Lower lobe of right lung (tissue), 2 donors: Measurements from ENCODE around the gene UBE2R2. TPM values are rescaled to one million over a fixed set of nuclear protein-coding genes. Genes with fewer than 3 reads are reported as not detected.
A peak's percentile ranks its signal among the peaks of the same experiment; 100 is the strongest.

Experiments used
- ATAC-seq, 2 donors: fragments of 200-7000 bp; cut with Tn5 transposase; one replicate each; pipeline ENCODE4 v1.9.1; 2020 to 2022; ENCODE audit warnings: mild to moderate bottlenecking in 2 of 2, moderate library complexity in 2 of 2
- DNase-seq: peaks from one replicate; pipeline ENCODE4 v3.0.0-alpha.2; 2020
- H3K27ac ChIP-seq: fragments of 200-600 bp; one replicate; pipeline ENCODE4 v1.8.0; 2022
- H3K27me3 ChIP-seq: fragments of 200-600 bp; one replicate; pipeline ENCODE4 v1.8.0; 2022; ENCODE audit warnings: low read depth
- H3K36me3 ChIP-seq: fragments of 200-600 bp; one replicate; pipeline ENCODE4 v1.8.0; 2022; ENCODE audit warnings: mild to moderate bottlenecking
- H3K4me1 ChIP-seq: fragments of 200-600 bp; one replicate; pipeline ENCODE4 v1.8.0; 2022
- H3K4me3 ChIP-seq: fragments of 200-600 bp; one replicate; pipeline ENCODE4 v1.8.0; 2022; ENCODE audit warnings: mild to moderate bottlenecking
- H3K9me3 ChIP-seq: fragments of 200-600 bp; one replicate; pipeline ENCODE4 v1.8.0; 2022
- intact Hi-C: fragments of 100-400 bp; cut with DNase I; formaldehyde crosslinking; loops from one replicate; pipeline ENCODE4 v1.11.0; 2022
- total RNA-seq: library from RNA; stranded (reverse); fragmentation: NEBNext Ultra II Directional; extraction: Animal tissue kit (Norgen Biotek cat#: 25700); gene quantifications from one replicate; pipeline ENCODE4 v1.2.1, GENCODE V29; 2021
- TF ChIP-seq, protein P1 (sequence below): fragments of 200-600 bp; IDR thresholded peaks from one replicate; pipeline ENCODE4 v1.8.0; 2022; ENCODE audit warnings: antibody characterized with exemption, mild to moderate bottlenecking
- donor health status: DM: no; HTN: yes; CAD: no; lungs with severe emphysema.

The UBE2R2 gene
- total RNA-seq, 1 donor from 2014 or later, result 39.8 TPM

DNA sequence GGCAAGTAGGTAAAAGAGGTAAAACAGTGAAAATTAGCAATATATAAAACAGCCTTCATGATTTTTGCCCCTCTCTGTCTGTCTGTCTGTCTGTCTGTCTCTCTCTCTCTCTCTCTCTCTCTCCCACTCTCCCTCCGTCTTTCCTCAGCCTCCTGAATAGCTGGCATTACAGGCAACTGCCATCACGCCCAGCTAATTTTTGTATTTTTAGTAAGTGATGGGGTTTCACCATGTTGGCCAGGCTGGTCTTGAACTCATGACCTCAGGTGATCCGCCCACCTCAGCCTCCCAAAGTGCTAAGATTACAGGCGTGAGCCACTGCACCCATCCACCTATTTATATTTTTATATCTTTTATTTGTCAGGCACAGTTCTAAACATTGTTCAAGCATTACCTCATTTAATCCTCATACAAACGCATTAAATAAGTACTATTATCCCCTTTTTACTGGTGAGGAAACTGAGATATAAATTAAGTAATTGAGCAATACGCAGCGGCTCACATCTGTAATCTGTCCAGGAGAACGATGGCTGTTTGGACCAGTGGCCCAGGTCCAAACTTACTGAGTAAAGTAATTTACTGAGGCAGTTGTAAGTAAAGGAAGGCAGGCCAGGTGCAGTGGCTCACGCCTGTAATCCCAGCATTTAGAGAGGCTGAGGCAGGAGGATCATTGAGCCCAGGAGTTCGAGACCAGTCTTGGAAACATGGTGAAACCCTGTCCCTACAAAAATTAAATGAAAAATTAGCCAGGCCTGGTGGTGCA is 60.9 kb downstream of the UBE2R2 start:
- intact Hi-C loops, result no loop called here
- no peaks in the 10 kb centered on the region for H3K36me3 ChIP-seq
- no peak for ATAC-seq
- H3K4me3 ChIP-seq, result no peak overlapping the region
- H3K27me3 ChIP-seq, result no peaks in the 10 kb centered on the region
- H3K4me1 ChIP-seq, result peaks cover 27% of the 10 kb centered on the region
- H3K27ac ChIP-seq, result no peak overlapping the region
- DNase-seq, result no peak
- TF ChIP-seq, protein P1, sequence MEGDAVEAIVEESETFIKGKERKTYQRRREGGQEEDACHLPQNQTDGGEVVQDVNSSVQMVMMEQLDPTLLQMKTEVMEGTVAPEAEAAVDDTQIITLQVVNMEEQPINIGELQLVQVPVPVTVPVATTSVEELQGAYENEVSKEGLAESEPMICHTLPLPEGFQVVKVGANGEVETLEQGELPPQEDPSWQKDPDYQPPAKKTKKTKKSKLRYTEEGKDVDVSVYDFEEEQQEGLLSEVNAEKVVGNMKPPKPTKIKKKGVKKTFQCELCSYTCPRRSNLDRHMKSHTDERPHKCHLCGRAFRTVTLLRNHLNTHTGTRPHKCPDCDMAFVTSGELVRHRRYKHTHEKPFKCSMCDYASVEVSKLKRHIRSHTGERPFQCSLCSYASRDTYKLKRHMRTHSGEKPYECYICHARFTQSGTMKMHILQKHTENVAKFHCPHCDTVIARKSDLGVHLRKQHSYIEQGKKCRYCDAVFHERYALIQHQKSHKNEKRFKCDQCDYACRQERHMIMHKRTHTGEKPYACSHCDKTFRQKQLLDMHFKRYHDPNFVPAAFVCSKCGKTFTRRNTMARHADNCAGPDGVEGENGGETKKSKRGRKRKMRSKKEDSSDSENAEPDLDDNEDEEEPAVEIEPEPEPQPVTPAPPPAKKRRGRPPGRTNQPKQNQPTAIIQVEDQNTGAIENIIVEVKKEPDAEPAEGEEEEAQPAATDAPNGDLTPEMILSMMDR, result no peak
- no peaks in the 10 kb centered on the region for H3K9me3 ChIP-seq

DNA sequence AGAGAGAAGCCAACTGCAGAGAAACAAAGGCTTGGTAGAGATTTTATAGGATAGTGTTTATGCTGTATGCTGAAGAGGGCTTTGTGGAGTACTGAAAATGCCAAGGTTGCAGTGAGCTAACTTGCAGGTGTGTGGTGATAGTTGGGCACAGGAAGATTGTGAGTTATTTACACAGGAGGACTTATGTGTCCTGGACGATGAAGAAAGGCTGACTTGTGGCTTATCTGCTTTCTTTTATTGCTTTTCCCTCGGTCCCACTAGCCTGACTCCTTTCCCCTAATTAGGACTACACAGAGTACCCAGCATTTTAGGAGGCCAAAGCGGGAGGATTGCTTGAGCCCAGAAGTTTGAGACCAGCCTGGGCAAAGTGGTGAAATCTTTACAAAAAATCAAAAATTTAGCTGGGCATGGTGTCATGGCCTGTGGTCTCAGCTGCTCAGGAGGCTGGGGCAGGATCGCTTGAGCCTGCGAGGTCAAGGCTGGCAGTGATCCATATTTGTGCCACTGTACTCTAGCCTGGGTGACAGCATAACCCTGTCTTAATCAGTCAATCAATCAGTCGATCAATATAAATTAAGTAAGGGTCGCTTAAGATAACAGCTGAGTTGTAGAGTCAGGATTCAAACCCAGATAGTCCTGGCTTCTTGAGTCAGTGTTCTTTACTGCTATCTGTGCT is 61.9 kb downstream of the UBE2R2 start:
- no peaks in the 10 kb centered on the region for H3K9me3 ChIP-seq
- ATAC-seq (peak in 1 of 2 donors; percentile 11), DNase-seq (no peak)
- H3K27me3 ChIP-seq, result no peaks in the 10 kb centered on the region
- H3K27ac ChIP-seq, result no peak overlapping the region
- intact Hi-C loops, result no loop called here
- peaks cover 27% of the 10 kb centered on the region for H3K4me1 ChIP-seq
- TF ChIP-seq, protein P1, result no peak
- no peaks in the 10 kb centered on the region for H3K36me3 ChIP-seq
- H3K4me3 ChIP-seq, result no peak overlapping the region

DNA sequence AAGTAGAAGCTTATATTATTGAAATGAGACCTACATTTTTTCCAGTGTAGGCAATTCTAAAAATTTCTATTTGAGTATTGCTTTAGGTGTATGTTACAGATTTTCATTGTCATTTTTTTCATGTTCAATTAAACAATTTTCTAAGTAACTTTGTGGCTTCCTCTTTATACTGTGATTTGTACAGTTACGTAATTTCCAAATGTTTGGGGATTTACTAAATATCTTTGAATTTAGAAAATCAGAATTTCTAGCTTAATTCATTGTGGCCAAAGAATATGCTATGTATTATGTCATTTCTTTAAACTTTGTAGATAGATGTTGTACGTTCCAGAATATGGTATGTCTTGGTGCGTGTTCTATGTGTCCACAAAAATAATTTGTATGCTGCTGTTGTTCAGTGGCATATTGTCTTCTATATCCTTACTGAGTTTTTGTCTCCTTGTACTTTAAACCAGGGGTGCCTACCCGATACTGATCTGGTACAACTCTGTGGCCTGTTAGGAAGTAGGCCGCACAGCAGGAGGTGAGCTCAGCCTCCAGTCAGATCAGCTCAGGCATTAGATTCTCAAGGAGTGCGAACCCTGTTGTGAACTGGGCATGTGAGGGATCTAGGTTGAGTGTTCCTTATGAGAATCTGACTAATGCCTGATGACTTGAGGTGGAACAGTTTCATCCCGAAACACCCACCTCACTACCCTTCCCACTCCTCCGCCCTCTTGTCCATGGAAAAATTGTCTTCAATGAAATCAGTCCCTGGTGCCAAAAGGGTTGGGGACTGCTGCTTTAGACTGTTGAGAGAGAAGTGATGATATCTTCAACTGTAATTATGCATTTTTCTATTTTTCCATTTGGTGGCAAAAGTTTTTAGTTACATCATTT is 63.5 kb downstream of the UBE2R2 start:
- H3K27me3 ChIP-seq, result no peaks in the 10 kb centered on the region
- H3K27ac ChIP-seq, result no peak overlapping the region
- DNase-seq, result no peak
- TF ChIP-seq, protein P1, result no peak
- H3K4me1 ChIP-seq, result peaks cover 36% of the 10 kb centered on the region
- H3K4me3 ChIP-seq, result no peak overlapping the region
- H3K9me3 ChIP-seq, result no peaks in the 10 kb centered on the region
- ATAC-seq, result no peak
- H3K36me3 ChIP-seq, result no peaks in the 10 kb centered on the region
- intact Hi-C loops, result no loop called here

DNA sequence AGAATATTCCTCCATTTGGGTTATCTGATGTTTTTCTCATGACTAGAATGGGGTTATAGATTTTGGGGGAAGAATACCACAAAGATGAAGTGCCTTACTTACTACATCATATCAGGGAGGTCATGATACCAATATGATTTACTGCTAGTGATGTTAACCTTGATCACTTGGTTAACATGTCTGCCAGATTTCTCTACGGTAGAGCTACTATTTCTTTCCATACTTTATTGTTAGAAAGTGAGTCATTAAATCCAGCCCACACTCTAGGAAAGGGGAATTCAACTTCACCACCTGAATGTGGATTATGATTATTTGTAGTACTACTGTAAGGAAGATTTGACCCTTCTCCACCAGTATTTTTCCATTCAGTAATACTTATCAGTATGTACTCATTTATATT is 64.7 kb downstream of the UBE2R2 start:
- intact Hi-C loops, result no loop called here
- TF ChIP-seq, protein P1, result no peak
- Histone ChIP-seq H3K9me3 (no peaks in the 10 kb centered on the region), H3K27ac (no peak overlapping the region), H3K27me3 (no peaks in the 10 kb centered on the region), H3K4me1 (peaks cover 39% of the 10 kb centered on the region), H3K36me3 (no peaks in the 10 kb centered on the region), H3K4me3 (no peak overlapping the region)
- ATAC-seq (no peak), DNase-seq (no peak)

DNA sequence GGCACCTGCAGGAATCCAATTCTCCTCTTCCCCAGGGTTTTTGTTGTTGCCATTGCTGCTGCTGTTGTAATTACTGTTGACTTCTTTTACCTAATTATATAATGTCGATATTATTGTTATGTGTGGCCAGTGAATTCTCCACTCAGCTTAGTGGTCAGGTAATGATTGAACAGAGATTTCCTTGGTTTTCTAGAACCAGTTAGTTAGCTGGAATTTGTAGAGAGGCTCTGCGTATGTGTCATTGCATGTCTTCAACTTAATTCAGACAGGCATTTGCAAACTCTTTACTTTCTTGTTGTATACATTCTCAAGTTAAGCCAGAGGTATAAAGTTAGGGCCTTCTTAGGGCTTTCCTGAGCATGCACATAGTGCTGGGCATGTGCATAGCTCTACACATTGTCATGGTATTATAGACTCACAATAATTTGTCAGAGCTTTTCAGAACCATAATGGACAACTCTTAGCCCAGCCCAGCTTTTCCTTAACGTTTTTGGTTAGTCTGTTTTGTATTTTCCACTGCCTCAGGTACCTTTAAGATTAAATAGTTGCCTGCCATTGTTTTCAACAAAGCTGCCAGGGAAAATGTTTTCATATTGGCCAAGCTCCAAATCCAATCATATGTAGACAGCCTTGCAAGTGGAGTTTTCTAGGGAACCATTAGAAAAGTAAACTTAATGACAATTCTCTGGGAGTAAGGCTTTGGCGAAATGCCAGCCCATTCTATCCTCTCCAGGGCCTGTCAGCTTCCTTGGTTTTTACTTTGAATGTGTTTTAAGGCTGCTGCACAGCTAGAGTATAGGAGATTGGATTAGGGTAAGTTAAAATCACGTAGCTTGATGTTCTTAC is 68.1 kb downstream of the UBE2R2 start:
- ATAC-seq, result peak in 1 of 2 donors; percentile 41

More for the DNA sequence above, 68.1 kb downstream of the UBE2R2 start:
- Histone ChIP-seq H3K4me3 (no peak overlapping the region), H3K36me3 (peaks cover 10% of the 10 kb centered on the region), H3K4me1 (peaks cover 25% of the 10 kb centered on the region), H3K27ac (no peak overlapping the region), H3K27me3 (no peaks in the 10 kb centered on the region), H3K9me3 (no peaks in the 10 kb centered on the region)
- TF ChIP-seq, protein P1, result no peak
- no peak for DNase-seq
- intact Hi-C loops, result no loop called here
